Heart right ventricle (tissue), 16 donors: ENCODE measurements around the gene SLX4IP. TPM values are rescaled to one million over a fixed set of nuclear protein-coding genes. Genes with fewer than 3 reads are reported as not detected.

Experiments used
- ATAC-seq, 8 donors: fragments of 200-7000 bp; cut with Tn5 transposase; one replicate each; pipeline ENCODE4 v1.9.1; 2020; ENCODE audit warnings: mild to moderate bottlenecking in 8 of 8, moderate library complexity in 8 of 8, moderate number of reproducible peaks in 1 of 8
- DNase-seq, 2 donors: peaks; one replicate each; pipeline ENCODE4 v3.0.0-alpha.2; 2020
- H3K27ac ChIP-seq, 10 donors: fragments of 200-600 bp; sonication (generic) in 2 of 10; one replicate each; pipeline versions ENCODE4 v1.5.0 to v1.8.0; 2020 to 2022; ENCODE audit warnings: mild to moderate bottlenecking in 3 of 10
- H3K27me3 ChIP-seq, 7 donors: fragments of 200-600 bp; one replicate each; pipeline ENCODE4 v1.8.0; 2021 to 2022; ENCODE audit warnings: mild to moderate bottlenecking in 2 of 7
- H3K36me3 ChIP-seq, 9 donors: fragments of 200-600 bp; sonication (generic) in 1 of 9; one replicate each; pipeline versions ENCODE4 v1.5.0 to v1.8.0; 2020 to 2022; ENCODE audit warnings: mild to moderate bottlenecking in 2 of 9
- H3K4me1 ChIP-seq, 9 donors: fragments of 200-600 bp; sonication (generic) in 1 of 9; one replicate each; pipeline versions ENCODE4 v1.5.0 to v1.8.0; 2020 to 2022; ENCODE audit warnings: mild to moderate bottlenecking in 4 of 9
- H3K4me3 ChIP-seq, 10 donors: fragments of 200-600 bp; sonication (generic) in 2 of 10; one replicate each; pipeline versions ENCODE4 v1.5.0 to v1.8.0; 2020 to 2022; ENCODE audit warnings: mild to moderate bottlenecking in 7 of 10, moderate library complexity in 2 of 10
- H3K9me3 ChIP-seq, 11 donors: fragments of 200-600 bp in 10 of 11; sonication (generic) in 2 of 11; one replicate each; pipeline versions ENCODE4 v1.5.0 to v1.8.0; 2013 to 2022; ENCODE audit warnings: mild to moderate bottlenecking in 2 of 11, control low read depth in 1 of 11, moderate library complexity in 1 of 11
- WGBS, 2 donors: extraction: QIAGEN DNeasy Blood & Tissue Kit; methylation state at CpG; one replicate each; pipeline ENCODE4 v1.1.7; 2013; ENCODE audit warnings: inconsistent platforms in 1 of 2; 5-methylcytosine and 5-hydroxymethylcytosine counted together
- intact Hi-C, 10 donors: fragments of 100-400 bp; cut with DNase I; formaldehyde crosslinking; loops; one replicate each; pipeline versions ENCODE4 v1.11.1 to v1.14.2; 2022
- microRNA-seq, 2 donors: library from miRNA; unstranded; fragments of <30 nt; microRNA quantifications; one replicate each; pipeline ENCODE4 v1.2.0, GENCODE V29; 2021
- polyA plus RNA-seq, 2 donors: library from polyadenylated mRNA; stranded (reverse); fragments of 200-250 nt; gene quantifications; one replicate each; pipeline ENCODE4 v1.2.3, GENCODE V29; 2013
- total RNA-seq, 10 donors: library from RNA; stranded (reverse); fragmentation: NEBNext Ultra II Directional in 3 of 10; extraction: Animal tissue kit (Norgen Biotek cat#: 25700) in 3 of 10; gene quantifications; one replicate each; pipeline versions ENCODE4 v1.2.1 to v1.2.4, GENCODE V29; 2021 to 2023
- TF ChIP-seq, protein P1 (sequence below), 9 donors: fragments of 200-600 bp; sonication (generic) in 2 of 9; IDR thresholded peaks; one replicate each; pipeline versions ENCODE4 v1.5.0 to v1.8.0; 2021 to 2022; ENCODE audit warnings: antibody characterized with exemption in 9 of 9, mild to moderate bottlenecking in 5 of 9, moderate library complexity in 1 of 9
- donor health status: Arrhythmogenic right ventricular cardiomyopathy.
- donor health status: ischemic (EF 13 %, LVEDD 7.1; RV severe dilation, severe dysfunction).
- donor health status: healthy with polysubstance abuse.
- donor health status: DM: no; HTN: yes; CAD: no.
- donor health status: DM: no; HTN: no; CAD: no.
- donor health status: ischemic (EF 25% LVEDD 6.9; RV normal size, moderate dysfunction).
- donor health status: ischemic (EF 25% LVEDD 5.7; RV mildly dilated, moderate dysfunction).
- donor health status: healthy.
- donor health status: DM: yes; HTN: yes; CAD: no.
- donor health status: Ischemic cardiomyopathy.
- donor health status: ischemic (EF 35%, LVEDD 5.7; RV mildly dilated, moderate dysfunction).
- donor health status: nonischemic (EF 11% LVEDD 7.7; RV severe dilation, severe dysfunction).
- donor health status: DM: yes; HTN: yes; CAD: no.
- donor health status: PGD.
- donor health status: ischemic (EF 29% LVEDD 5.4; RV normal size, mild dysfunction).
- donor health status: nonischemic (EF 23%, LVEDD 6.1; RV moderate dilation, normal function).

SLX4IP gene
- total and polyA plus RNA-seq, 12 donors: 0.71 to 3.1 (median 2.6) TPM

DNA sequence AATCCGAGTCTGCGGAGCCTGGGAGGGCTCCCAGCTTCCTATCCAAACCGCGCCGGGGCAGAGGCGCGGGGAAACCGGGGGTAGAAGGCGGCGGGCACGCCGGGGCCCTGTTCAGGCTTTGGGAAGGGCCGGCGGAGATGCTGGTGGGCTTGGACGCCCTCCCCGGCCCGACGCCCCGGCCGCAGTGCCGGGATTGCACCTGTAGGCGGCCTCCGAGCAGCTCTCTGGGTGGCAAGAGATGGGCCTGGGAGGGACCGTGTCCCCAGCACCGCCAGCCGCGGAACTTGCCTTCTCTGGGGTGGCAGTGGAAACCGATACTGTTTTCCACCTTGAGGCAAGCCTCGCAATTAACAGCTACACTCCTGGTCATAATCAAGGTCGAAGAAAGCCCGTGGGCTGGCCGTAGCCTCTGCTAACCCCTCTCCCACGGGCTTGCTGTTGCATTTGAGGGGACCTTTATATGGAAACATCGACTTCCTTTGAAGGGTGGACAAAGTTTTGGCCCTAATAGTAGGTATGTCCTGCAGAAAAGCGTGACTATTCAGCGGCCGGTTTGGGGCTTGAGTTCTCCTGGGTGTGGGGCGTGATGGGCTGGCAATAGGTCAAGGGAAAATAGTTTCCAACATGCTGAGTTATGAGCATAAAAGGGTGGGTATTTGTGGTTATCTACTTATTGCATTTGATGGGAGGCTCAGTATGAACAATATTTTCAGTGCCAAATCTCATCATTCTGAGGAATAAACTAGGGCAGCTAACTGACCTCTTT, 239.8 kb downstream of the SLX4IP start:
- 3 to 4% methylated on average over 32 to 38 of the region's 38 CpGs for WGBS, 2 donors
- ATAC-seq (peak; percentile 45 to 74 (median 56)), DNase-seq (peak; percentile 83)
- H3K4me1 ChIP-seq: peaks cover 0 to 26% (median 13%) of the 10 kb centered on the region in 9 donors
- TF ChIP-seq, protein P1, sequence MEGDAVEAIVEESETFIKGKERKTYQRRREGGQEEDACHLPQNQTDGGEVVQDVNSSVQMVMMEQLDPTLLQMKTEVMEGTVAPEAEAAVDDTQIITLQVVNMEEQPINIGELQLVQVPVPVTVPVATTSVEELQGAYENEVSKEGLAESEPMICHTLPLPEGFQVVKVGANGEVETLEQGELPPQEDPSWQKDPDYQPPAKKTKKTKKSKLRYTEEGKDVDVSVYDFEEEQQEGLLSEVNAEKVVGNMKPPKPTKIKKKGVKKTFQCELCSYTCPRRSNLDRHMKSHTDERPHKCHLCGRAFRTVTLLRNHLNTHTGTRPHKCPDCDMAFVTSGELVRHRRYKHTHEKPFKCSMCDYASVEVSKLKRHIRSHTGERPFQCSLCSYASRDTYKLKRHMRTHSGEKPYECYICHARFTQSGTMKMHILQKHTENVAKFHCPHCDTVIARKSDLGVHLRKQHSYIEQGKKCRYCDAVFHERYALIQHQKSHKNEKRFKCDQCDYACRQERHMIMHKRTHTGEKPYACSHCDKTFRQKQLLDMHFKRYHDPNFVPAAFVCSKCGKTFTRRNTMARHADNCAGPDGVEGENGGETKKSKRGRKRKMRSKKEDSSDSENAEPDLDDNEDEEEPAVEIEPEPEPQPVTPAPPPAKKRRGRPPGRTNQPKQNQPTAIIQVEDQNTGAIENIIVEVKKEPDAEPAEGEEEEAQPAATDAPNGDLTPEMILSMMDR (IDR thresholded peaks at IDR 0.05): peak; percentile 75 to 91 (median 84)
- H3K36me3 ChIP-seq: peaks cover 0 to 13% (median 0%) of the 10 kb centered on the region in 9 donors
- H3K27ac ChIP-seq: peak overlapping the region; percentile 89 to 100 (median 98)
- no peaks in the 10 kb centered on the region for H3K9me3 ChIP-seq
- intact Hi-C loops: loop anchor here in 9 of 10 donors (1.0 to 10.0 kb wide), 23 partner anchors 42 to 870 kb away; partner anchors contain the start of gene SLX4IP (in 1 of the 9)
- no peaks in the 10 kb centered on the region for H3K27me3 ChIP-seq
- H3K4me3 ChIP-seq: peak overlapping the region; percentile 69 to 98 (median 87)

DNA sequence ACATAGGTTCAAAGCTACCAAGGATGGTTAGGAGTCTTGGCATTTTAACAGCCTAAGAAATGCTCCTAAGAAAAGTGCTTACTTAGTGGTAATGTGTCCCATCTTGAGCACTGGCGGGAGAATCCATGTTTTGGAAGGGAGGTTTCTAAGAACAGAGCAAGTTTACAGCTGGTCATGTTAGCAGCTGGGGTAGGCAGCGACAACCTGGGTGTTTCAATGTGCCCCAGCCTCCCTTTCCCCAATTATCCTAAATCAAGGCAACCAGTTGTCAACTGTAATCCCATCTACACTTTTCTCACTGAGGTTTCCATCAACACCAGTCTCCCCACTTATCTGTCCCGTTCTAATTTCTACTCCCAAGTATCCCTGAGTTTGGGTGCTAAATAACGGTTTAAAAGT, 240.3 kb downstream of the SLX4IP start:
- peak overlapping the region in 5 of 10 donors; percentile 79 to 98 (median 95) for H3K4me3 ChIP-seq
- ATAC-seq (no peak), DNase-seq (no peak)
- H3K4me1 ChIP-seq: peaks cover 0 to 23% (median 11%) of the 10 kb centered on the region in 9 donors
- peaks cover 0 to 13% (median 0%) of the 10 kb centered on the region in 9 donors for H3K36me3 ChIP-seq
- TF ChIP-seq, protein P1 (IDR thresholded peaks at IDR 0.05): no peak
- 84 to 92% methylated on average over 4 of the region's 4 CpGs for WGBS, 2 donors
- peak overlapping the region in 9 of 10 donors; percentile 94 to 100 (median 99) for H3K27ac ChIP-seq
- no peaks in the 10 kb centered on the region for H3K27me3 ChIP-seq
- intact Hi-C loops: loop anchor here in 9 of 10 donors (2.0 to 10.0 kb wide), 17 partner anchors 42 to 869 kb away; no protein-coding TSS in a partner anchor
- H3K9me3 ChIP-seq: peaks cover 0 to 2% (median 0%) of the 10 kb centered on the region in 11 donors

DNA sequence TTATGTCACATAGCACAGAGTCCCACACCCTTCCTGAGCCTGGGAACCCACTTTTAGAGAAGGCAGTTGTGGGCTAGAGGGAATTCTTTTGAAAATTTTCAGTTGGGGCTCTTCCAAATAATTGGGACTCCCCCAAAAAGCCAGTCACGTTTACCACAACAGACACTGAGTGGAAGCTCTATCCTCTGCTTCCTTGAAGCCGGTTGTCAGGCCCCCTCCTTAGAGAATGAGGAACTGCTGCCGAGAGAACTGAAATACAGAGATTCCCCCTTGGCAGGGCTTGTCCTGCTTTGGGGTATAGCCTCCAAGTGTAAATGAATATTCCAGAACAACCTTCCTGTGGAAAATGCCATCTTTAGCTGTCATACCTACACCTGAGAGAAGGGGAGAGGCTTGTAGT, 241.4 kb downstream of the SLX4IP start:
- H3K9me3 ChIP-seq: peaks cover 0 to 10% (median 0%) of the 10 kb centered on the region in 11 donors
- ATAC-seq (no peak), DNase-seq (no peak)
- WGBS, 2 donors: 67 to 69% methylated on average over 3 of the region's 3 CpGs
- H3K36me3 ChIP-seq: peaks cover 0 to 13% (median 0%) of the 10 kb centered on the region in 9 donors
- TF ChIP-seq, protein P1 (IDR thresholded peaks at IDR 0.05): no peak
- no peaks in the 10 kb centered on the region for H3K27me3 ChIP-seq
- no peak overlapping the region for H3K4me3 ChIP-seq
- intact Hi-C loops: loop anchor here in 9 of 10 donors (5.0 to 10.0 kb wide), 14 partner anchors 41 to 868 kb away; no protein-coding TSS in a partner anchor
- H3K27ac ChIP-seq: no peak overlapping the region
- peaks cover 0 to 18% (median 8%) of the 10 kb centered on the region in 9 donors for H3K4me1 ChIP-seq

Small RNAs within 50 kb of the gene (microRNA-seq; reads per million reads assigned to microRNA genes)
- 0 reads per million in 2 donors for gene MIR6870

Other genes with a start within 250 kb of the SLX4IP start
- under 1 TPM in 5 of 10 donors, not detected in 5; 0.19 to 0.87 (median 0.22) TPM for gene SNAP25, start 216.5 kb upstream of the SLX4IP start, total RNA-seq
- gene SNAP25, start 216.5 kb upstream of the SLX4IP start, polyA plus RNA-seq: under 1 TPM; 0.09 to 0.44 TPM
- 10 to 100 TPM; 14.1 to 30.7 (median 19.4) TPM for gene MKKS, start 1.1 kb upstream of the SLX4IP start, total RNA-seq
- 10 to 100 TPM; 13.6 to 24.8 TPM for gene MKKS, start 1.1 kb upstream of the SLX4IP start, polyA plus RNA-seq
- 10 to 100 TPM; 23.0 to 38.2 (median 27.5) TPM for gene JAG1, start 238.7 kb downstream of the SLX4IP start, total RNA-seq
- 10 to 100 TPM; 11.1 to 17.9 TPM for gene JAG1, start 238.7 kb downstream of the SLX4IP start, polyA plus RNA-seq